Dendritic cell treated with granulocyte-macrophage colony-stimulating factor and Interleukin-4, amounts not matched to agents 40 ng/mL and 50 ng/mL, for 4 days (primary cell): ENCODE measurements around the gene ZNF750.

ENCODE experiments used
- H3K27ac Mint-ChIP-seq: one replicate; pipeline ENCODE4 v1.8.0; 2022; ENCODE audit warnings: mild to moderate bottlenecking, mixed read lengths
- H3K27me3 Mint-ChIP-seq: one replicate; pipeline ENCODE4 v1.8.0; 2022; ENCODE audit warnings: mild to moderate bottlenecking, mixed read lengths
- H3K36me3 Mint-ChIP-seq: one replicate; pipeline ENCODE4 v1.8.0; 2022; ENCODE audit warnings: low read depth, mixed read lengths
- H3K4me1 Mint-ChIP-seq: one replicate; pipeline ENCODE4 v1.8.0; 2022; ENCODE audit warnings: low read depth, mixed read lengths
- H3K4me3 Mint-ChIP-seq: one replicate; pipeline ENCODE4 v1.8.0; 2022; ENCODE audit warnings: mild to moderate bottlenecking, moderate library complexity, mixed read lengths
- H3K9me3 Mint-ChIP-seq: one replicate; pipeline ENCODE4 v1.8.0; 2022; ENCODE audit warnings: mixed read lengths
- intact Hi-C: fragments of 100-400 bp; cut with micrococcal nuclease; formaldehyde crosslinking; loops from one replicate; pipeline ENCODE4 v1.15.0; 2022

Gene ZNF750

DNA sequence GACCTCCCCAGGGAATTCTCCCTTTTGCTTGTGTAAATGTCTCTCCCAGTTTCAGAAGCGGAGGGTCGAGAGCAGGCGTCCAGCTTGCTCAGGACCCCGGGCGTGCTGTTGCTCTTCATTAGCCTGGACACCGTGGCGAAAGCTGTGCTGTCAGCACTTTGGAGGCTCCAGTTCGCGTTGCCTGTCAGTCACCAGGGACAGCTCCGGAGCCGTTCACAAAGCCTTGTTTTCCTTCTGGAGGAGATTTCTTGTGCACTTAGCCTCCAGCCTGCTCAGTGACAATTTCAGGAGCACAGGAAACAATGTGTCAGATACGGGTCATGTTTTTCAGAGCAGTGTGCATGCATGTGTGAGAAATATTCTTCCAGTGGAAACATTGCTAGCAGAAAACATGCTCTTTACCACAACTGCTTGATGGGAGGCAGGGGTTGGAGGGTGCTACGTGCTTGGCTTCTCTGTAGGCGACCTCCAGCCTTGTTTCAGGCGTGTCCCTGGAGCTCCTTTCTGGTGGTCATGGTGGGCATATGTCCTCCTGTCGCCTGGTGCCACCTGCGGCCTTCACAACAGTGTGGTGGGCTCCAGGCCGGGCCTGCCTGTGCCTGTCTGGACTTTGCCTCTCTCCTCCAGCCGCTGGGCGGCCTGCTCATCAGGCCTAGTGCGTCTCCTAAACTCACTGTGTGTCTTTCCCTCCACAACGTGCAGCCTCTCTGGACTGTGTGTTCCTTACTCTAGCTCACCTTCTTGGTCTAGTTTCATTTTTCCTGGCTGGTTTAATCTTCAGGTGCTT lies 29.0 kb downstream of the ZNF750 start:
- Mint-ChIP-seq H3K4me1 (peaks cover 5% of the 10 kb centered on the region), H3K9me3 (no peaks in the 10 kb centered on the region), H3K4me3 (no peak overlapping the region), H3K27ac (no peak overlapping the region), H3K27me3 (no peaks in the 10 kb centered on the region), H3K36me3 (peaks cover 89% of the 10 kb centered on the region)
- intact Hi-C loops: no loop called here

DNA sequence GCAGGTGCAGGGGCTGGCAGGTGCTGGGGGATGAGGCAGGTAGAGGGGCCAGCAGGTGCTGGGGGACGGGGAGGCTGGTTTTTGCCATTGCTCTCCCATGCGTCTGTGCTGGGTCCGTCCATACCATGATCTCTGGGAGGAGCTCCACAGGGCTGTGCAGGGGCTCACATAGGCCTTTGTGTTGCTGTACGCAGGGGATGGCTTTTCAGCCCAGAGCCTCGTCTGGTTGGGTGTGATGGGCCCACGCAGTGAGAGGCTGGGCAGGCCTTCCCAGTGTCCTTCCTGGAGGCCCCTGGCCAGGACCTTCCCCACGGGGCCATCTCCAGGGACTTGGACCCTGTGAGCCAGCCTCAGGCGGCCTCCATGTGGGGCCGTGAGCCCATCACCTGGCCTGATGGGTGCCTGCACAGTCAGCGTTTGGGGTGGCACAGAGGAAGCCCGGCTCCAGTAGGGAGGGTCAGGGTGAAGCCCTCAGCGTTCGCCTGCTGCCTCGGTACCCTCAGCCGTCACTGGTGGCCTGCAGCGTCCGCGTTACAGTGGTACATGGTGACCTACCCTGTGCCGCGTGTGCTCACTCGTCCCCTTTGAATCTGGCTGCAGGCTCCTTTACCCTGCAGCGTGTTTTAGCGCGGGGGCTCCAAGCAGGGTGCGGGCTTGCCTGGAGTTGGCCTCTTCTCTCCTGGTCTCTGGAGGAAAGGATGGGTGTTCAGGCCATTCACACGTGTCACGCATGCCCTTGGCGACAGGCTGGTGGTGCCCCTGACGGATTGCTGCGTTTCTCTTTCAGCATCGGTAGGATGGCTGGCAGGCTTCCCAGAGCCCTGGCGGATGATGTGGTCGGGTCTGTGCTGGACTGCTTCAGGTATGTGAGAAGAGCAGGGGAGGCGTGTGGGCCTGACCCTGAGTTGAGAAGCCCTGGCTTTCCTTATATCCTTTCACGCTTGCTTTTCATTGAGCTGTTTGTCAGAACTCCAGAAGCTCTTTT lies 30.6 kb downstream of the ZNF750 start:
- no peak overlapping the region for H3K4me3 Mint-ChIP-seq
- intact Hi-C loops: no loop called here
- H3K4me1 Mint-ChIP-seq: peaks cover 3% of the 10 kb centered on the region
- H3K9me3 Mint-ChIP-seq: no peaks in the 10 kb centered on the region
- peaks cover 76% of the 10 kb centered on the region for H3K36me3 Mint-ChIP-seq
- H3K27me3 Mint-ChIP-seq: no peaks in the 10 kb centered on the region
- no peak overlapping the region for H3K27ac Mint-ChIP-seq

GRCh38 chr17:82808006-82808405 lies 31.8 kb downstream of the ZNF750 start:
- Mint-ChIP-seq H3K27ac (no peak overlapping the region), H3K4me3 (no peak overlapping the region), H3K36me3 (peaks cover 64% of the 10 kb centered on the region), H3K4me1 (no peaks in the 10 kb centered on the region), H3K27me3 (no peaks in the 10 kb centered on the region), H3K9me3 (no peaks in the 10 kb centered on the region)
- intact Hi-C loops: no loop called here

DNA sequence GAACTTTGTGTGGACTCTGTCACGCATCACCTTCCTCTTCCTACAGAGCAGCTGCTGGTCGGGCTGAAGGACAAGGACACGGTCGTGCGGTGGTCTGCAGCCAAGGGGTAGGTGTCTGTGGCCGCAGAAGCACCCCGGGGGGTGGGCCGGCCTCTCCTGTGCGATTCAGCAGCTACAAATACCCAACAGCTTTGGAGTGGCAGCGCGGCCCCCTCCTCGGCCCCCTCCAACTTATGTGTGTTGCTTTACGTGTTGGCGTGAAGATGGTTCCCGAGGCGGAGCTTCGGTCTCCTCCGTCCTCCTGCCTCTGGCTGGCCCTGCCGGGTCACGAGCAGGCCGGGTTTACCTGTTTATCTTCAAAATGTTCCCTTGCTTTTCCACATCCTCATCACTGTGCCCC lies 32.3 kb downstream of the ZNF750 start:
- no peak overlapping the region for H3K4me3 Mint-ChIP-seq
- H3K27me3 Mint-ChIP-seq: no peaks in the 10 kb centered on the region
- intact Hi-C loops: no loop called here
- no peak overlapping the region for H3K27ac Mint-ChIP-seq
- no peaks in the 10 kb centered on the region for H3K4me1 Mint-ChIP-seq
- H3K9me3 Mint-ChIP-seq: no peaks in the 10 kb centered on the region
- peaks cover 62% of the 10 kb centered on the region for H3K36me3 Mint-ChIP-seq

- Mint-ChIP-seq H3K9me3 (no peaks in the 10 kb centered on the region), H3K36me3 (peaks cover 59% of the 10 kb centered on the region), H3K4me3 (no peak overlapping the region), H3K27me3 (no peaks in the 10 kb centered on the region), H3K4me1 (no peaks in the 10 kb centered on the region), H3K27ac (no peak overlapping the region)
- intact Hi-C loops: no loop called here
Measured at GRCh38 chr17:82807101-82807500, 32.7 kb downstream of the ZNF750 start.

DNA sequence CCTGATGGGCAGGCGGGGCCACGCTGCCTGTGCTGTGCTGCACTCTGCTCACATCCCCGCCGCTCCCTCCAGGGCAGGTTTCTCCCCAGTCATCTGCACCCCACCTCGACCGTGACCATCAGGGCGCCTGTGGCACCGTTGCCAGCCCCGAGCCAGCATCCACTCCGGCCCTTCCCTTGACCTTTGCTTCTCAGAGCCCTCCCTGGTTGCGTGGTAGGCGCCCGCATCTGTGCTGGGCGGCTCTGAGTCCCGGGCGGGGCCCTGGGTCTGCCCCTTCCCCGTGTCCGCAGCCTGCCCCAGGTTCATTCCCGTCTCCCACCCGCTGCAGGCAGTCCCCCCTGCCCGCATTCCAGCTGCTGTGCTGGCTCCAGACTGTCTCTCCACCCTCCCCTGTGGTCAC lies 33.2 kb downstream of the ZNF750 start:
- Mint-ChIP-seq H3K9me3 (peaks cover 3% of the 10 kb centered on the region), H3K27ac (no peak overlapping the region), H3K27me3 (no peaks in the 10 kb centered on the region), H3K4me3 (no peak overlapping the region), H3K36me3 (peaks cover 59% of the 10 kb centered on the region), H3K4me1 (no peaks in the 10 kb centered on the region)
- intact Hi-C loops: no loop called here

- intact Hi-C loops: no loop called here
- peaks cover 59% of the 10 kb centered on the region for H3K36me3 Mint-ChIP-seq
- no peak overlapping the region for H3K27ac Mint-ChIP-seq
- H3K4me3 Mint-ChIP-seq: no peak overlapping the region
- H3K27me3 Mint-ChIP-seq: no peaks in the 10 kb centered on the region
- H3K9me3 Mint-ChIP-seq: peaks cover 12% of the 10 kb centered on the region
- H3K4me1 Mint-ChIP-seq: no peaks in the 10 kb centered on the region
Measured at GRCh38 chr17:82805823-82806222, 34.0 kb downstream of the ZNF750 start.

GRCh38 chr17:82805254-82805653 lies 34.6 kb downstream of the ZNF750 start:
- Mint-ChIP-seq H3K4me1 (no peaks in the 10 kb centered on the region), H3K36me3 (peaks cover 59% of the 10 kb centered on the region), H3K27me3 (no peaks in the 10 kb centered on the region), H3K27ac (no peak overlapping the region), H3K4me3 (no peak overlapping the region), H3K9me3 (peaks cover 12% of the 10 kb centered on the region)
- intact Hi-C loops: no loop called here

DNA sequence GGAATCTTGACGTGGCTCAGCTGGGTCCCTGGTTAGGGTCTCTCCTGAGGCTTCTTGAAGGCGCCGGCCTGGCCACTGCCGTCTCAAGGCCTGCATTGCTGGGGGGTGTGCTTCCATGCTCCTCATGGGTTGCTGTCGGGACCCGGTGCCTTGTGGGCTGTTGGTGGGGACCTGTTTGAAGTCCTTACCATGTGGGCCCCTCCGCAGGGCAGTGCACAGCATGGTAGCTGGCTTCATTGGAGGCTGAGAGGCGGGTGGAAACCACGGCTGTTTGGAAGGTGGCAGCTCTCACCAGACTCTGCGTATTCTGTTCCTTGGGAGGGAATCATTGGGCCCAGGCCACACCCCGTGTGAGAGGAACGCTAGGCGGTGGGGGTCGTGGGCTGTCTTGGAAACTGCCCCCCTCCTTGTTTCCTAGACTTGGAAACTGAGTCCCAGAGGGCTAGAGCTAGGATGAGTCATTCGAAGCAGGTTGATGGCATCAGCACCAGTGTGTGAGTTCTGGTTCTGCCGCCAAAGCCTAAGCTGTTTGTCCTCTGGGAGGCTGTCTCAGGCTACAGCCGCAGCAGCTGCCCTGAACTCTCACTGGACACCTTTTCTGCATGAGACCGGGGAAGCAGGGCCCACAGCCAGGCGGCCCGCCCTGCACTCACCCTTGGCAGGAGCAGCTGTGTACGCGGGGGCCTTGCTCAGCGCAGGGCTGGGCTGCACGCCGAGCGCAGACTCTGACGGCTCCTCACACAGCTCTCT lies 35.2 kb downstream of the ZNF750 start:
- Mint-ChIP-seq H3K27ac (no peak overlapping the region), H3K4me1 (no peaks in the 10 kb centered on the region), H3K27me3 (no peaks in the 10 kb centered on the region), H3K9me3 (peaks cover 12% of the 10 kb centered on the region), H3K36me3 (peaks cover 59% of the 10 kb centered on the region), H3K4me3 (no peak overlapping the region)
- intact Hi-C loops: no loop called here

GRCh38 chr17:82803606-82804005 lies 36.2 kb downstream of the ZNF750 start:
- H3K4me3 Mint-ChIP-seq: no peak overlapping the region
- peaks cover 12% of the 10 kb centered on the region for H3K9me3 Mint-ChIP-seq
- H3K27ac Mint-ChIP-seq: no peak overlapping the region
- H3K27me3 Mint-ChIP-seq: no peaks in the 10 kb centered on the region
- H3K4me1 Mint-ChIP-seq: no peaks in the 10 kb centered on the region
- peaks cover 59% of the 10 kb centered on the region for H3K36me3 Mint-ChIP-seq
- intact Hi-C loops: no loop called here

DNA sequence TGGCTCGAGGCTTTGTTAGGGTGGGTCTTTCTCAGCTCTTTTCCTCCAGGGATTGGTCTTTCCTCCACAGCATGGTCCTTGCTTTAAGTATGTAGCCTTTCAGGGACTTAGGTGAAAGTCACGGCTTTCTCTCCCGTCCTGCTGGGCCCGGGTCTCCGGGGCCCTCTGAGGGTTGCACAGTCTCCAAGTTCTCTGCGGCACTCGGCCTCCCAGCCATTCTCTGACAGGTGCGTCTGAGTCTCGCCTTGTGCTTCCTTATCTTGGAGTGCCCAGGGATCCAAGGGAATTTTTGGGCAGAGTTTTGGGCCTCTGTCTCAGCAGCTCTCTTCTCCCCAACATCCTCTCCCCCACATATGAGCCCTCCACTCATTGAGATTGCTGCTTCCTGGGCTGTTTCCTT lies 36.6 kb downstream of the ZNF750 start:
- peaks cover 12% of the 10 kb centered on the region for H3K9me3 Mint-ChIP-seq
- peaks cover 61% of the 10 kb centered on the region for H3K36me3 Mint-ChIP-seq
- intact Hi-C loops: no loop called here
- H3K4me3 Mint-ChIP-seq: no peak overlapping the region
- no peaks in the 10 kb centered on the region for H3K4me1 Mint-ChIP-seq
- no peak overlapping the region for H3K27ac Mint-ChIP-seq
- no peaks in the 10 kb centered on the region for H3K27me3 Mint-ChIP-seq

DNA sequence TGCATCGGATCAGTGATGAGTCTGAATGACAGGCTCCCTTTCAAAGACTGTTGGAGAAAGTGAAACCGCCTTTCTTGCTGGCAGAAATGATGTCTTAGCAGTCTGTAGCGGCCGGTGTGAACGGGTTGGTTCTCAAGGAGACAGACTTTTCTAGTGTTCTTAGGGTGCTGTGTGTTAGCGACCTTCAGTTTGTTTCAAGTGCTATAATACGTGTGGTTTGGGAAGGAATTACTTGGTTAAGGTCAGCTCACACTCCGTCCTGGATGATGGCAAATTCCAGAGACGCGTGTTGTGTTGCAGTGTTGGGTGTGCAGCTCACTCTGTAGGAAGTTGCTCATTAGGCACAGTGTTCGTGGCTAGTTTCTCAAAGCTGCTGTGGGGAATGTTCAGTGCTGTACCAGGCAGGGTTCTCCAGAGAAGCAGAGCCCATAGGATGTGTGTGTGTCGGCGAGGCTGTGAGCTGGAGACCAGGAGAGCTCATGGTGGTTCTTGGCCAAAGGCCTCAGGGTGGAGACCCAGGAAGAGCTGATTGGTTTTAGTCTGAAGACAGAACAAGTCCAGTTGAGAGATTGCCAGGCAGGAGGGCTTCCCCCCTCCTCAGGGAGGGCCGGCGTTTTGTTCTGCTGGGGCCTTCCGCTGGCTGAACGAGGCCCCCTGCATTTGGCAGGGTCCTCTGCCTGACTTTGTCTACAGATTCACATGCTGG lies 37.6 kb downstream of the ZNF750 start:
- Mint-ChIP-seq H3K36me3 (peaks cover 57% of the 10 kb centered on the region), H3K9me3 (peaks cover 12% of the 10 kb centered on the region), H3K27ac (no peak overlapping the region), H3K4me1 (no peaks in the 10 kb centered on the region), H3K27me3 (no peaks in the 10 kb centered on the region), H3K4me3 (no peak overlapping the region)
- intact Hi-C loops: no loop called here

GRCh38 chr17:82801377-82801970 lies 38.3 kb downstream of the ZNF750 start:
- peaks cover 57% of the 10 kb centered on the region for H3K36me3 Mint-ChIP-seq
- H3K9me3 Mint-ChIP-seq: peaks cover 12% of the 10 kb centered on the region
- no peaks in the 10 kb centered on the region for H3K4me1 Mint-ChIP-seq
- no peak overlapping the region for H3K4me3 Mint-ChIP-seq
- no peak overlapping the region for H3K27ac Mint-ChIP-seq
- no peaks in the 10 kb centered on the region for H3K27me3 Mint-ChIP-seq
- intact Hi-C loops: no loop called here
